Endothelial cell of umbilical vein (primary cell): Measurements from ENCODE around the gene TNFRSF4.

Experiments
- EZH2 ChIP-seq: IDR thresholded peaks from 2 replicates; pipeline ENCODE4 v1.6.1; 2012; ENCODE audit warnings: borderline replicate concordance, low read depth, mild to moderate bottlenecking, moderate library complexity, low read length, inconsistent platforms; ENCODE audit not compliant: severe bottlenecking
- FOS ChIP-seq: IDR thresholded peaks from 2 replicates; pipeline ENCODE4 v1.6.1; 2011; ENCODE audit warnings: mild to moderate bottlenecking, low read length, moderate library complexity, borderline replicate concordance; ENCODE audit not compliant: insufficient read depth
- MYC ChIP-seq: IDR thresholded peaks from one replicate; pipeline ENCODE4 v1.6.1; 2011; ENCODE audit warnings: mild to moderate bottlenecking, low read depth, low read length
- POLR2A ChIP-seq: IDR thresholded peaks from 2 replicates; pipeline ENCODE4 v1.6.1; 2012; ENCODE audit warnings: low read depth, mild to moderate bottlenecking, control low read depth, low read length
- POLR2AphosphoS5 ChIP-seq: IDR thresholded peaks from 2 replicates; pipeline ENCODE4 v1.6.1; 2012; ENCODE audit warnings: low read depth, mild to moderate bottlenecking, control low read depth, low read length, moderate library complexity; ENCODE audit not compliant: insufficient read depth
- TF ChIP-seq, protein P1 (sequence below), 2 donors: IDR thresholded peaks; 1 replicate in 1 of 2; 2 replicates in 1 of 2; pipeline ENCODE4 v1.5.1; 2011; ENCODE audit warnings: low read length in 2 of 2, mild to moderate bottlenecking in 2 of 2, moderate library complexity in 2 of 2, control low read depth in 1 of 2, inconsistent platforms in 1 of 2, low read depth in 1 of 2; ENCODE audit not compliant: insufficient read depth in 1 of 2; ENCODE audit errors: extremely low read depth in 1 of 2
- TF ChIP-seq, protein P2 (sequence below): IDR thresholded peaks from 2 replicates; pipeline ENCODE4 v1.6.1; 2011; ENCODE audit not compliant: insufficient read depth, insufficient read length

DNA sequence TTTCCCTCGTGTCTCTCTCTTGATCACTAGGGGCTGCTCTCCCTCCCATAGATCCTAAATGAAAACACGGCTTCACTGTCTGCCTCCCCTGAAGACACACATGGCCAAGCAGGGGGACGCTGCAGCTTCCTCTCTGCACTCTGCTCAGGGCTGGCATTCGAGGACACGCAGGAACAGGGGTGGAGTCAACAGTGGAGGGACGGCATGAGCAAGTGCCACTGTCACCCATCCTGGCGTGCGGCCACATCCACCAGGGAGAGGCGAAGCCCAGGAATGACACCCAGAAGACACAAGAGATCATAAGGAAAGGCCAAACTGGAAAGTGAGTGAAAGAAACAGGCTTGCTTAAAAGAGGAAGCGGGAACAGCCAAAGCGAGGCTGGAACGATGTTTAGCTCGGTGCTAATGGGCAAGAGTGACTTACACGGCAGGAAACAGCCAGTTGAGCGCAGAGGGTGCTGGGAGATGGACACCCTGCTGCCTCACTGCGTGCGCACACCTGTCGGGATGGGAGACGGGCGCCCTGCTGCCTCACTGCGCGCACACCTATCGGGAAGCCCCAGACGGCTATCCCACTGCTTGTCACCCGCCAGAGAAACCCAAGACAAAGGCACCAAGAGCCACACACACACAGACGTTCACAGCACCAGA, 46.1 kb upstream of the TNFRSF4 start:
- TF ChIP-seq, protein P1, sequence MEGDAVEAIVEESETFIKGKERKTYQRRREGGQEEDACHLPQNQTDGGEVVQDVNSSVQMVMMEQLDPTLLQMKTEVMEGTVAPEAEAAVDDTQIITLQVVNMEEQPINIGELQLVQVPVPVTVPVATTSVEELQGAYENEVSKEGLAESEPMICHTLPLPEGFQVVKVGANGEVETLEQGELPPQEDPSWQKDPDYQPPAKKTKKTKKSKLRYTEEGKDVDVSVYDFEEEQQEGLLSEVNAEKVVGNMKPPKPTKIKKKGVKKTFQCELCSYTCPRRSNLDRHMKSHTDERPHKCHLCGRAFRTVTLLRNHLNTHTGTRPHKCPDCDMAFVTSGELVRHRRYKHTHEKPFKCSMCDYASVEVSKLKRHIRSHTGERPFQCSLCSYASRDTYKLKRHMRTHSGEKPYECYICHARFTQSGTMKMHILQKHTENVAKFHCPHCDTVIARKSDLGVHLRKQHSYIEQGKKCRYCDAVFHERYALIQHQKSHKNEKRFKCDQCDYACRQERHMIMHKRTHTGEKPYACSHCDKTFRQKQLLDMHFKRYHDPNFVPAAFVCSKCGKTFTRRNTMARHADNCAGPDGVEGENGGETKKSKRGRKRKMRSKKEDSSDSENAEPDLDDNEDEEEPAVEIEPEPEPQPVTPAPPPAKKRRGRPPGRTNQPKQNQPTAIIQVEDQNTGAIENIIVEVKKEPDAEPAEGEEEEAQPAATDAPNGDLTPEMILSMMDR (IDR thresholded peaks at IDR 0.05; ENCODE audit: extremely low read depth in 1 of 2, insufficient read depth in 1 of 2, low read depth in 1 of 2, low read length in 2 of 2): no peak
- no peak for TF ChIP-seq POLR2AphosphoS5
- no peak for TF ChIP-seq EZH2
- TF ChIP-seq FOS: no peak
- no peak for TF ChIP-seq POLR2A
- TF ChIP-seq, protein P2, sequence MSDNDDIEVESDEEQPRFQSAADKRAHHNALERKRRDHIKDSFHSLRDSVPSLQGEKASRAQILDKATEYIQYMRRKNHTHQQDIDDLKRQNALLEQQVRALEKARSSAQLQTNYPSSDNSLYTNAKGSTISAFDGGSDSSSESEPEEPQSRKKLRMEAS: no peak
- TF ChIP-seq MYC: no peak
